IMR-90 (cell line): ENCODE measurements around the gene ZNF124.

Experiments used
- CHD1 ChIP-seq: IDR thresholded peaks from 2 replicates; pipeline ENCODE4 v1.6.1; 2012; ENCODE audit warnings: low read depth, low read length, improper control_type of control experiment
- CTCF ChIP-seq: conservative IDR thresholded peaks from 2 replicates; pipeline ENCODE4 v1.5.1; 2012; ENCODE audit warnings: mild to moderate bottlenecking, low read depth, low read length, improper control_type of control experiment
- MAFK ChIP-seq: IDR thresholded peaks from 2 replicates; pipeline ENCODE4 v1.6.1; 2012; ENCODE audit warnings: low read depth, low read length, improper control_type of control experiment

GRCh38 chr1:247156787-247157232, 15.0 kb downstream of the ZNF124 start:
- no peak for TF ChIP-seq CTCF
- no peak for TF ChIP-seq CHD1
- TF ChIP-seq MAFK = no peak
